ENCODE data around the gene CDKL4. TPM values are rescaled to one million over a fixed set of nuclear protein-coding genes. Genes with fewer than 3 reads are reported as not detected.

Gene CDKL4
- total RNA-seq, 1 donor from 2014 or later, result 0.66 TPM

- intact Hi-C loops (cut with micrococcal nuclease), result no loop called here
- Histone ChIP-seq H3K4me3 (no peak overlapping the region), H3K27me3 (ENCODE audit: low read depth) (no peaks in the 10 kb centered on the region), H3K4me1 (no peaks in the 10 kb centered on the region), H3K27ac (replicated peaks) (no peak overlapping the region), H3K9me3 (replicated peaks) (no peaks in the 10 kb centered on the region), H3K36me3 (no peaks in the 10 kb centered on the region)
- no peak for DNase-seq
- TF ChIP-seq CTCF (IDR thresholded peaks at IDR 0.05; ENCODE audit: borderline replicate concordance), result no peak
Observed at GRCh38 chr2:39133215-39133851, 110.4 kb downstream of the CDKL4 start.

GRCh38 chr2:39128919-39129391 is 114.8 kb downstream of the CDKL4 start:
- no peak for DNase-seq
- Histone ChIP-seq H3K27me3 (ENCODE audit: low read depth) (no peaks in the 10 kb centered on the region), H3K36me3 (no peaks in the 10 kb centered on the region), H3K9me3 (replicated peaks) (no peaks in the 10 kb centered on the region), H3K27ac (replicated peaks) (no peak overlapping the region), H3K4me3 (no peak overlapping the region), H3K4me1 (peaks cover 12% of the 10 kb centered on the region)
- intact Hi-C loops (cut with micrococcal nuclease), result no loop called here
- no peak for TF ChIP-seq CTCF (IDR thresholded peaks at IDR 0.05; ENCODE audit: borderline replicate concordance)

- Histone ChIP-seq H3K4me3 (no peak overlapping the region), H3K27me3 (ENCODE audit: low read depth) (no peaks in the 10 kb centered on the region), H3K4me1 (peaks cover 22% of the 10 kb centered on the region), H3K36me3 (no peaks in the 10 kb centered on the region), H3K27ac (replicated peaks) (no peak overlapping the region), H3K9me3 (replicated peaks) (no peaks in the 10 kb centered on the region)
- no peak for DNase-seq
- intact Hi-C loops (cut with micrococcal nuclease), result no loop called here
- no peak for TF ChIP-seq CTCF (IDR thresholded peaks at IDR 0.05; ENCODE audit: borderline replicate concordance)
Observed at GRCh38 chr2:39127973-39128372, 115.8 kb downstream of the CDKL4 start.

Other genes starting within 250 kb of the CDKL4 start
- 20.6 TPM for gene SOS1, start 122.9 kb downstream of the CDKL4 start, total RNA-seq
- gene MAP4K3, start 193.3 kb upstream of the CDKL4 start, total RNA-seq, result 37.1 TPM